Naive thymus-derived CD4-positive, alpha-beta T cell (primary cell): ENCODE measurements around the gene MAP2K5. TPM values are rescaled to one million over a fixed set of nuclear protein-coding genes. Genes with fewer than 3 reads are reported as not detected.

ENCODE experiments used
- ATAC-seq: fragments of 150-1000 bp; cut with Tn5 transposase; 2 replicates; pipeline ENCODE4 v1.10.0; 2021; ENCODE audit warnings: mild to moderate bottlenecking, moderate library complexity
- CTCF ChIA-PET: fragments of 350-600 bp; sonication (Branson Sonifier 250); formaldehyde crosslinking; loops from one replicate; lab custom pipeline; 2021; ENCODE audit warnings: antibody characterized with exemption; lab: Charles Lee
- POLR2A ChIA-PET: fragments of 350-600 bp; sonication (Branson Sonifier 250); formaldehyde crosslinking; loops from one replicate; lab custom pipeline; 2021; ENCODE audit warnings: antibody characterized with exemption, inconsistent platforms; lab: Charles Lee
- DNase-seq, 9 donors: peaks; one replicate each; pipeline versions ENCODE4 v3.0.0 to v3.0.0-alpha.2; 2020 to 2022; ENCODE audit warnings: mixed read lengths in 1 of 9
- H3K27ac ChIP-seq: one replicate; pipeline ENCODE4 v1.7.0; 2013; ENCODE audit warnings: mild to moderate bottlenecking, low read depth, low read length, moderate library complexity
- H3K27me3 ChIP-seq, 2 donors: one replicate each; pipeline ENCODE4 v1.7.0; 2013; ENCODE audit warnings: low read length in 2 of 2, mild to moderate bottlenecking in 2 of 2, moderate library complexity in 2 of 2; ENCODE audit not compliant: control insufficient read depth in 2 of 2, insufficient read depth in 2 of 2
- H3K36me3 ChIP-seq, 3 experiments: 1 replicate in 2 of 3; 2 replicates in 1 of 3; pipeline ENCODE4 v1.7.0; 2013; ENCODE audit warnings: low read length in 3 of 3, mild to moderate bottlenecking in 3 of 3, moderate library complexity in 1 of 3; ENCODE audit not compliant: insufficient read depth in 3 of 3, control insufficient read depth in 2 of 3
- H3K4me1 ChIP-seq, 2 donors: one replicate each; pipeline ENCODE4 v1.7.0; 2013; ENCODE audit warnings: low read length in 2 of 2, mild to moderate bottlenecking in 2 of 2, moderate library complexity in 1 of 2; ENCODE audit not compliant: control insufficient read depth in 2 of 2, insufficient read depth in 2 of 2
- H3K4me3 ChIP-seq: 2 replicates; pipeline ENCODE4 v1.7.0; 2013; ENCODE audit warnings: mild to moderate bottlenecking, low read length
- H3K9me3 ChIP-seq, 3 experiments: 1 replicate in 2 of 3; 2 replicates in 1 of 3; pipeline ENCODE4 v1.7.0; 2013; ENCODE audit warnings: low read length in 3 of 3; ENCODE audit not compliant: control insufficient read depth in 2 of 3
- H3K27ac Mint-ChIP-seq, 9 donors: one replicate each; pipeline ENCODE4 v1.8.0; 2020 to 2022; ENCODE audit warnings: mixed read lengths in 9 of 9, mild to moderate bottlenecking in 8 of 9, moderate library complexity in 5 of 9, inconsistent platforms in 2 of 9
- H3K27me3 Mint-ChIP-seq, 5 donors: one replicate each; pipeline ENCODE4 v1.8.0; 2021 to 2022; ENCODE audit warnings: mixed read lengths in 5 of 5, mild to moderate bottlenecking in 1 of 5
- H3K36me3 Mint-ChIP-seq, 5 donors: one replicate each; pipeline ENCODE4 v1.8.0; 2020 to 2022; ENCODE audit warnings: mixed read lengths in 5 of 5, mild to moderate bottlenecking in 3 of 5, inconsistent platforms in 1 of 5
- H3K4me1 Mint-ChIP-seq, 7 donors: one replicate each; pipeline ENCODE4 v1.8.0; 2020 to 2022; ENCODE audit warnings: mixed read lengths in 7 of 7, mild to moderate bottlenecking in 3 of 7, inconsistent platforms in 1 of 7
- H3K4me3 Mint-ChIP-seq, 10 donors: one replicate each; pipeline ENCODE4 v1.8.0; 2020 to 2022; ENCODE audit warnings: mild to moderate bottlenecking in 10 of 10, mixed read lengths in 10 of 10, moderate library complexity in 6 of 10, inconsistent platforms in 2 of 10
- H3K9me3 Mint-ChIP-seq, 11 donors: one replicate each; pipeline ENCODE4 v1.8.0; 2020 to 2022; ENCODE audit warnings: mixed read lengths in 11 of 11, mild to moderate bottlenecking in 4 of 11, inconsistent platforms in 1 of 11, moderate library complexity in 1 of 11
- intact Hi-C, 2 donors: fragments of 100-400 bp; cut with micrococcal nuclease; formaldehyde crosslinking; loops; one replicate each; pipeline ENCODE4 v1.15.1; 2023
- polyA plus RNA-seq, 2 donors: library from polyadenylated mRNA; unstranded; fragments of 300-500 nt; fragmentation: Illumina TruSeq; gene quantifications; one replicate each; pipeline ENCODE4 v1.2.3, GENCODE V29; 2021
- total RNA-seq, 6 experiments: library from RNA in 5 of 6; stranded (reverse) in 5 of 6; gene quantifications; 1 replicate in 5 of 6; 2 replicates in 1 of 6; pipeline ENCODE4 v1.2.3 and lab custom pipeline; 2021 to 2026

The MAP2K5 gene
- total and polyA plus RNA-seq, 7 experiments from 2014 or later, result 22.7 to 43.4 (median 33.9) TPM

- no peaks in the 10 kb centered on the region for H3K27me3 ChIP-seq
- peaks cover 5 to 62% (median 46%) of the 10 kb centered on the region in 5 donors for H3K36me3 Mint-ChIP-seq
- DNase-seq (peak in 4 of 9 donors; percentile 4 to 27 (median 10)), ATAC-seq (no peak)
- no peak overlapping the region for H3K27ac ChIP-seq
- no peaks in the 10 kb centered on the region for H3K36me3 ChIP-seq
- no peaks in the 10 kb centered on the region for H3K27me3 Mint-ChIP-seq
- H3K9me3 ChIP-seq, result peaks cover 0 to 25% (median 6%) of the 10 kb centered on the region in 3 experiments
- peaks cover 0 to 5% (median 0%) of the 10 kb centered on the region in 7 donors for H3K4me1 Mint-ChIP-seq
- H3K9me3 Mint-ChIP-seq, result peaks cover 4 to 42% (median 18%) of the 10 kb centered on the region in 11 donors
- no peak overlapping the region for H3K4me3 Mint-ChIP-seq
- no peaks in the 10 kb centered on the region for H3K4me1 ChIP-seq
- no peak overlapping the region for H3K4me3 ChIP-seq
- no peak overlapping the region for H3K27ac Mint-ChIP-seq
- CTCF ChIA-PET, result no interaction called here
- intact Hi-C loops, result no loop called here
- POLR2A ChIA-PET, result no interaction called here
Observed at GRCh38 chr15:67685008-67685599, 142.6 kb downstream of the MAP2K5 start.

- no peaks in the 10 kb centered on the region for H3K27me3 Mint-ChIP-seq
- H3K36me3 Mint-ChIP-seq, result peaks cover 5 to 59% (median 44%) of the 10 kb centered on the region in 5 donors
- DNase-seq (no peak), ATAC-seq (no peak)
- intact Hi-C loops, result no loop called here
- no peak overlapping the region for H3K4me3 Mint-ChIP-seq
- H3K36me3 ChIP-seq, result no peaks in the 10 kb centered on the region
- no peak overlapping the region for H3K27ac Mint-ChIP-seq
- peaks cover 0 to 5% (median 0%) of the 10 kb centered on the region in 7 donors for H3K4me1 Mint-ChIP-seq
- H3K27me3 ChIP-seq, result no peaks in the 10 kb centered on the region
- ChIA-PET CTCF (no interaction called here), POLR2A (no interaction called here)
- no peak overlapping the region for H3K27ac ChIP-seq
- H3K9me3 Mint-ChIP-seq, result peaks cover 4 to 42% (median 18%) of the 10 kb centered on the region in 11 donors
- peaks cover 0 to 25% (median 6%) of the 10 kb centered on the region in 3 experiments for H3K9me3 ChIP-seq
- H3K4me3 ChIP-seq, result no peak overlapping the region
- no peaks in the 10 kb centered on the region for H3K4me1 ChIP-seq
Observed at GRCh38 chr15:67685716-67686115, 143.2 kb downstream of the MAP2K5 start.

GRCh38 chr15:67690936-67691335 is 148.4 kb downstream of the MAP2K5 start:
- ChIA-PET POLR2A (no interaction called here), CTCF (interaction anchor here (0.7 kb wide), 1 partner anchor 9 kb away, joined by 3 read pairs; no protein-coding TSS in a partner anchor)
- Mint-ChIP-seq H3K4me1 (peaks cover 0 to 5% (median 0%) of the 10 kb centered on the region in 7 donors), H3K27ac (peak overlapping the region in 1 of 9 donors; percentile 23), H3K27me3 (no peaks in the 10 kb centered on the region), H3K4me3 (no peak overlapping the region), H3K36me3 (peaks cover 6 to 59% (median 41%) of the 10 kb centered on the region in 5 donors), H3K9me3 (peaks cover 0 to 3% (median under 1%) of the 10 kb centered on the region in 11 donors)
- H3K9me3 ChIP-seq, result peaks cover 0 to 1% (median 0%) of the 10 kb centered on the region in 3 experiments
- H3K36me3 ChIP-seq, result no peaks in the 10 kb centered on the region
- no peaks in the 10 kb centered on the region for H3K27me3 ChIP-seq
- intact Hi-C loops, result no loop called here
- H3K4me1 ChIP-seq, result no peaks in the 10 kb centered on the region
- ATAC-seq (no peak), DNase-seq (no peak)
- H3K4me3 ChIP-seq, result no peak overlapping the region
- H3K27ac ChIP-seq, result no peak overlapping the region

- Histone ChIP-seq H3K4me1 (no peaks in the 10 kb centered on the region), H3K9me3 (no peaks in the 10 kb centered on the region), H3K27me3 (no peaks in the 10 kb centered on the region), H3K27ac (no peak overlapping the region), H3K4me3 (no peak overlapping the region), H3K36me3 (no peaks in the 10 kb centered on the region)
- H3K27me3 Mint-ChIP-seq, result no peaks in the 10 kb centered on the region
- ATAC-seq, result no peak
- H3K4me1 Mint-ChIP-seq, result peaks cover 0 to 5% (median 0%) of the 10 kb centered on the region in 7 donors
- peaks cover 0 to 3% (median 0%) of the 10 kb centered on the region in 11 donors for H3K9me3 Mint-ChIP-seq
- CTCF ChIA-PET, result interaction anchor here (0.7 kb wide), 1 partner anchor 9 kb away, joined by 3 read pairs; no protein-coding TSS in a partner anchor
- POLR2A ChIA-PET, result no interaction called here
- intact Hi-C loops, result no loop called here
- no peak overlapping the region for H3K27ac Mint-ChIP-seq
- peaks cover 5 to 62% (median 40%) of the 10 kb centered on the region in 5 donors for H3K36me3 Mint-ChIP-seq
- no peak for DNase-seq
- no peak overlapping the region for H3K4me3 Mint-ChIP-seq
Observed at GRCh38 chr15:67691450-67691849, 148.9 kb downstream of the MAP2K5 start.

- no peak overlapping the region for H3K4me3 ChIP-seq
- CTCF ChIA-PET, result no interaction called here
Observed at GRCh38 chr15:67692573-67692972, 150.1 kb downstream of the MAP2K5 start.

GRCh38 chr15:67696087-67696486 is 153.6 kb downstream of the MAP2K5 start:
- no peak for DNase-seq
- Histone ChIP-seq H3K36me3 (no peaks in the 10 kb centered on the region), H3K9me3 (no peaks in the 10 kb centered on the region), H3K27ac (no peak overlapping the region), H3K4me1 (no peaks in the 10 kb centered on the region), H3K4me3 (no peak overlapping the region), H3K27me3 (no peaks in the 10 kb centered on the region)
- Mint-ChIP-seq H3K4me1 (peaks cover 0 to 2% (median 0%) of the 10 kb centered on the region in 7 donors), H3K4me3 (no peak overlapping the region), H3K27me3 (no peaks in the 10 kb centered on the region), H3K9me3 (peaks cover 0 to 3% (median 0%) of the 10 kb centered on the region in 11 donors), H3K27ac (no peak overlapping the region), H3K36me3 (peaks cover 8 to 60% (median 52%) of the 10 kb centered on the region in 5 donors)
- ChIA-PET CTCF (no interaction called here), POLR2A (no interaction called here)
- no peak for ATAC-seq
- intact Hi-C loops, result no loop called here

More at GRCh38 chr15:67692573-67692972, 150.1 kb downstream of the MAP2K5 start:
- POLR2A ChIA-PET, result no interaction called here
- ATAC-seq, result no peak
- no peak for DNase-seq
- Histone ChIP-seq H3K9me3 (no peaks in the 10 kb centered on the region), H3K4me1 (no peaks in the 10 kb centered on the region), H3K36me3 (no peaks in the 10 kb centered on the region), H3K27ac (no peak overlapping the region), H3K27me3 (no peaks in the 10 kb centered on the region)
- intact Hi-C loops, result no loop called here
- Mint-ChIP-seq H3K4me1 (peaks cover 0 to 5% (median 0%) of the 10 kb centered on the region in 7 donors), H3K9me3 (peaks cover 0 to 2% (median 0%) of the 10 kb centered on the region in 11 donors), H3K27me3 (no peaks in the 10 kb centered on the region), H3K36me3 (peaks cover 5 to 59% (median 41%) of the 10 kb centered on the region in 5 donors), H3K4me3 (no peak overlapping the region), H3K27ac (peak overlapping the region in 1 of 9 donors; percentile 10)
